ENCODE measurements around the gene NRF1. TPM values are rescaled to one million over a fixed set of nuclear protein-coding genes. Genes with fewer than 3 reads are reported as not detected.

Gene NRF1
- total and polyA plus RNA-seq, 4 donors: 6.9 to 33.3 (median 14.8) TPM

GRCh38 chr7:129750501-129750900 lies 139.0 kb downstream of the NRF1 start:
- Histone ChIP-seq H3K4me3 (no peak overlapping the region), H3K27ac (ENCODE audit: low read depth in 1 of 2, low read length in 1 of 2) (no peak overlapping the region), H3K36me3 (ENCODE audit: control insufficient read depth in 4 of 4, insufficient read depth in 4 of 4, low read length in 4 of 4) (peaks cover 4 to 18% (median 9%) of the 10 kb centered on the region in 4 donors), H3K9ac (ENCODE audit: insufficient read depth in 1 of 2, low read length in 2 of 2) (no peak overlapping the region), H3K4me1 (ENCODE audit: control insufficient read depth in 5 of 5, insufficient read depth in 5 of 5, low read length in 5 of 5) (no peaks in the 10 kb centered on the region), H3K27me3 (ENCODE audit: control insufficient read depth in 3 of 3, insufficient read depth in 3 of 3, low read length in 2 of 3) (no peaks in the 10 kb centered on the region), H3K9me3 (ENCODE audit: control insufficient read depth in 4 of 4, insufficient read depth in 3 of 4, low read length in 3 of 4) (no peaks in the 10 kb centered on the region)
- ATAC-seq (ENCODE audit: insufficient read depth, low FRiP score) (no peak), DNase-seq (no peak)
- 99% methylated on average over 3 of the region's 3 CpGs for WGBS, 2 donors
- no peak for TF ChIP-seq CTCF (IDR thresholded peaks at IDR 0.05; ENCODE audit: control extremely low read depth, extremely low read depth)

- H3K36me3 ChIP-seq (ENCODE audit: control insufficient read depth in 4 of 4, insufficient read depth in 4 of 4, low read length in 4 of 4): peaks cover 7 to 26% (median 11%) of the 10 kb centered on the region in 4 donors
- DNase-seq (no peak), ATAC-seq (ENCODE audit: insufficient read depth, low FRiP score) (no peak)
- no peaks in the 10 kb centered on the region for H3K27me3 ChIP-seq (ENCODE audit: control insufficient read depth in 3 of 3, insufficient read depth in 3 of 3, low read length in 2 of 3)
- no peak overlapping the region for H3K9ac ChIP-seq (ENCODE audit: insufficient read depth in 1 of 2, low read length in 2 of 2)
- H3K4me1 ChIP-seq (ENCODE audit: control insufficient read depth in 5 of 5, insufficient read depth in 5 of 5, low read length in 5 of 5): no peaks in the 10 kb centered on the region
- H3K27ac ChIP-seq (ENCODE audit: low read depth in 1 of 2, low read length in 1 of 2): no peak overlapping the region
- H3K9me3 ChIP-seq (ENCODE audit: control insufficient read depth in 4 of 4, insufficient read depth in 3 of 4, low read length in 3 of 4): no peaks in the 10 kb centered on the region
- WGBS, 2 donors: 90 to 91% methylated on average over 1 of the region's 1 CpG
- no peak overlapping the region for H3K4me3 ChIP-seq
- no peak for TF ChIP-seq CTCF (IDR thresholded peaks at IDR 0.05; ENCODE audit: control extremely low read depth, extremely low read depth)
These were observed 140.4 kb downstream of the NRF1 start for GRCh38 chr7:129751916-129752315.

GRCh38 chr7:129752760-129753159 lies 141.2 kb downstream of the NRF1 start:
- DNase-seq: no peak
- H3K27me3 ChIP-seq (ENCODE audit: control insufficient read depth in 3 of 3, insufficient read depth in 3 of 3, low read length in 2 of 3): no peaks in the 10 kb centered on the region
- H3K9ac ChIP-seq (ENCODE audit: insufficient read depth in 1 of 2, low read length in 2 of 2): no peak overlapping the region
- no peak for ATAC-seq (ENCODE audit: insufficient read depth, low FRiP score)
- H3K27ac ChIP-seq (ENCODE audit: low read depth in 1 of 2, low read length in 1 of 2): no peak overlapping the region
- H3K36me3 ChIP-seq (ENCODE audit: control insufficient read depth in 4 of 4, insufficient read depth in 4 of 4, low read length in 4 of 4): peaks cover 3 to 25% (median 8%) of the 10 kb centered on the region in 4 donors
- H3K4me3 ChIP-seq: no peak overlapping the region
- no peaks in the 10 kb centered on the region for H3K9me3 ChIP-seq (ENCODE audit: control insufficient read depth in 4 of 4, insufficient read depth in 3 of 4, low read length in 3 of 4)
- no peak for TF ChIP-seq CTCF (IDR thresholded peaks at IDR 0.05; ENCODE audit: control extremely low read depth, extremely low read depth)
- H3K4me1 ChIP-seq (ENCODE audit: control insufficient read depth in 5 of 5, insufficient read depth in 5 of 5, low read length in 5 of 5): no peaks in the 10 kb centered on the region
- WGBS, 2 donors: 94 to 97% methylated on average over 6 of the region's 6 CpGs

- no peak overlapping the region for H3K9ac ChIP-seq (ENCODE audit: insufficient read depth in 1 of 2, low read length in 2 of 2)
- ATAC-seq (ENCODE audit: insufficient read depth, low FRiP score): no peak
- no peaks in the 10 kb centered on the region for H3K4me1 ChIP-seq (ENCODE audit: control insufficient read depth in 5 of 5, insufficient read depth in 5 of 5, low read length in 5 of 5)
- H3K27me3 ChIP-seq (ENCODE audit: control insufficient read depth in 3 of 3, insufficient read depth in 3 of 3, low read length in 2 of 3): no peaks in the 10 kb centered on the region
- H3K9me3 ChIP-seq (ENCODE audit: control insufficient read depth in 4 of 4, insufficient read depth in 3 of 4, low read length in 3 of 4): no peaks in the 10 kb centered on the region
- H3K4me3 ChIP-seq: no peak overlapping the region
- TF ChIP-seq CTCF (IDR thresholded peaks at IDR 0.05; ENCODE audit: control extremely low read depth, extremely low read depth): no peak
- no peak overlapping the region for H3K27ac ChIP-seq (ENCODE audit: low read depth in 1 of 2, low read length in 1 of 2)
- no peak for DNase-seq
- WGBS, 2 donors: 96 to 99% methylated on average over 2 of the region's 2 CpGs
- H3K36me3 ChIP-seq (ENCODE audit: control insufficient read depth in 4 of 4, insufficient read depth in 4 of 4, low read length in 4 of 4): peaks cover 3 to 20% (median 8%) of the 10 kb centered on the region in 4 donors
These were observed 142.9 kb downstream of the NRF1 start for GRCh38 chr7:129754406-129754805.

All from lung (tissue), 12 donors.